Measurements from ENCODE around the gene RESP18.
A peak's percentile ranks its signal among the peaks of the same experiment; 100 is the strongest.

RESP18 gene

GRCh38 chr2:219284501-219285372 is 47.8 kb downstream of the RESP18 start:
- no peak for DNase-seq (ENCODE audit: low read depth)
- no peak overlapping the region for H3K4me3 ChIP-seq (ENCODE audit: low read length)
- TF ChIP-seq, protein P1, sequence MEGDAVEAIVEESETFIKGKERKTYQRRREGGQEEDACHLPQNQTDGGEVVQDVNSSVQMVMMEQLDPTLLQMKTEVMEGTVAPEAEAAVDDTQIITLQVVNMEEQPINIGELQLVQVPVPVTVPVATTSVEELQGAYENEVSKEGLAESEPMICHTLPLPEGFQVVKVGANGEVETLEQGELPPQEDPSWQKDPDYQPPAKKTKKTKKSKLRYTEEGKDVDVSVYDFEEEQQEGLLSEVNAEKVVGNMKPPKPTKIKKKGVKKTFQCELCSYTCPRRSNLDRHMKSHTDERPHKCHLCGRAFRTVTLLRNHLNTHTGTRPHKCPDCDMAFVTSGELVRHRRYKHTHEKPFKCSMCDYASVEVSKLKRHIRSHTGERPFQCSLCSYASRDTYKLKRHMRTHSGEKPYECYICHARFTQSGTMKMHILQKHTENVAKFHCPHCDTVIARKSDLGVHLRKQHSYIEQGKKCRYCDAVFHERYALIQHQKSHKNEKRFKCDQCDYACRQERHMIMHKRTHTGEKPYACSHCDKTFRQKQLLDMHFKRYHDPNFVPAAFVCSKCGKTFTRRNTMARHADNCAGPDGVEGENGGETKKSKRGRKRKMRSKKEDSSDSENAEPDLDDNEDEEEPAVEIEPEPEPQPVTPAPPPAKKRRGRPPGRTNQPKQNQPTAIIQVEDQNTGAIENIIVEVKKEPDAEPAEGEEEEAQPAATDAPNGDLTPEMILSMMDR (IDR thresholded peaks at IDR 0.05; ENCODE audit: insufficient read depth, low read depth, low read length, missing control alignments) = no peak

DNA sequence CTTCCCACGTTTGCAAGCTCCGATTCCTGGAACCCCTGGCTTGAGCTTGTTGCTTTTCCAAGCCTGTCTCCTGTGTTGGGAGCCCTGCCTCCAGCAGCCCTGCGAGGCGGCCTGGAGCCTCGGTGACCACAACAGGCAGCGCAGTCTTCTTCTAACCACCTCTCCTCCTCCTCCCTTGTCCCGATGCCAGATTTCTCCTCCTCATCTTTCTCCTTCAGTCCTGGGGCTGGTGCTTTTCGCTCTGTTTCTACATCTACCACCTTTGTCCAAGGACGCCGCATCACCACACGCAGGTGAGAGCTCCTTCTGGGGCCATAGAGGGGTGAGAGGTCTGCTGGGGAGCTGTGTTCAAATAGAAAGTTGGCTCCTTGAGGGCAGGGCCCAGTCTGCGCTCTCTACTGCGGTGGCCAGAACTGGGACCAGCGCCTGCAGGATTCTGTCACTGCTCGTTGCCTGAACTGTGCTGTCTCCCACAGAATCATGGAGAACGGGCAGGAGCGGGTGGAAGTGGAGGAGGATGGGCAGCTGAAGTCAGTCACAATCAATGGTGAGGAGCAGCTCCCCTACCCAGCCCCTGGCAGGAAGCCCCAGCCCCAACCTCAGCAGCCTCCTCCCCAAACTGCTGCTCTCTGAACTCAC is 49.5 kb downstream of the RESP18 start:
- no peak for DNase-seq (ENCODE audit: low read depth)
- H3K4me3 ChIP-seq (ENCODE audit: low read length) = no peak overlapping the region
- TF ChIP-seq, protein P1 (IDR thresholded peaks at IDR 0.05; ENCODE audit: insufficient read depth, low read depth, low read length, missing control alignments) = no peak

DNA sequence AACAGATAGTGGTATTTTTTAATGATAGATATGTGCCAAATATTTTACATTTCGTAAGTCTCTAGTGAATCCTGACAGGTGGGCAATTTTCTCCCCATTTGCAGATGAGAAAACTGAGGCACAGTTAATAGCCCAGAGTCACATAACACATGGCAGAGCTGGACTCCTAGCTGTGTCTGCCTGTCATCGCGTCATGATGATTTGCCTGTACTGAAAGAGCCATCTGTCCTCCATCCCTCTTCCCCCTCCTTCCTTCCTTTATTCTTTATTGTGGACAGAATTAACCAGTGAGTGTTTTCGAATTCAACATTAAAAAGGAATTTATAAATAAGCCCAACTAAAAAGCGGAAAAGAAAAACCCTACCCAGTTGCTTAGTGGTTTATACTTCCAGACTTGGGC is 50.2 kb downstream of the RESP18 start:
- TF ChIP-seq, protein P1 (IDR thresholded peaks at IDR 0.05; ENCODE audit: insufficient read depth, low read depth, low read length, missing control alignments) = no peak
- no peak for DNase-seq (ENCODE audit: low read depth)
- H3K4me3 ChIP-seq (ENCODE audit: low read length) = no peak overlapping the region

DNA sequence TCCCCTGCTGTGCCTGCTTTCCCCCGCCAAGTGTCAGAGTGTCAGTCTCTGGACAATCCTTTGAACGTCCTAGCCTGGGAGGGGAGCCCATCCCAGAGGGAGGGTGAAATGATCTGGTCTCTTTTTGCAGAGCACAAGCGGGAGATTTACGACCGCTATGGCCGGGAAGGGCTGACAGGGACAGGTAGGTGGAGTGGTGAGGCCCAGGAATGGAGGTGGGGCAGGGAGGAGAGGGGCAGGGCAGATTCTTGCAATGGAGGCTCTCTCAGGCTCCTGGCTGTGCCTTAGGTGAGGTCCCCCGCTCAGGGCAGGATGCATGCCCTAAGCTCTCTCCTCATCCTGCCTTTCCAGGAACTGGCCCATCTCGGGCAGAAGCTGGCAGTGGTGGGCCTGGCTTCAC is 51.0 kb downstream of the RESP18 start:
- TF ChIP-seq, protein P1 (IDR thresholded peaks at IDR 0.05; ENCODE audit: insufficient read depth, low read depth, low read length, missing control alignments) = no peak
- H3K4me3 ChIP-seq (ENCODE audit: low read length) = no peak overlapping the region
- DNase-seq (ENCODE audit: low read depth) = no peak

DNA sequence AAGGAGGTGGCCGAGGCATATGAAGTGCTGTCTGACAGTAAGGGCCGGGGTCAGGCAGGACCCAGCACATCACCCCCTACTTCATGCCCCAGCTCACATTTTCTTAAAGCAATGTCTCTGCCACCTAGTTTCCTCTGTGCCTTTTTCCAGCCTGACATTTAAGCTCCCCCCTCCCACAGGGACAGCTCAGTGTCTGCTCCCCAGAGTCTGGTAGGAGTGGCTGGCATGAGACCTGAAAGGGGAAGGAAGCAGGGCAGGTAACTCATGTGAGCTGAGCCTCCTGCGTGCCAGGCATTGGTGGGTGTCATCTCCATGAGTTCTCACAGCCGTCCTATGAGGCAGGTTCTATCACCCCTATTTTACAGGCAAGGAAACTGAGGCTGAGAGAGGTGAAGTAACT is 51.9 kb downstream of the RESP18 start:
- DNase-seq (ENCODE audit: low read depth) = no peak
- no peak overlapping the region for H3K4me3 ChIP-seq (ENCODE audit: low read length)

DNA sequence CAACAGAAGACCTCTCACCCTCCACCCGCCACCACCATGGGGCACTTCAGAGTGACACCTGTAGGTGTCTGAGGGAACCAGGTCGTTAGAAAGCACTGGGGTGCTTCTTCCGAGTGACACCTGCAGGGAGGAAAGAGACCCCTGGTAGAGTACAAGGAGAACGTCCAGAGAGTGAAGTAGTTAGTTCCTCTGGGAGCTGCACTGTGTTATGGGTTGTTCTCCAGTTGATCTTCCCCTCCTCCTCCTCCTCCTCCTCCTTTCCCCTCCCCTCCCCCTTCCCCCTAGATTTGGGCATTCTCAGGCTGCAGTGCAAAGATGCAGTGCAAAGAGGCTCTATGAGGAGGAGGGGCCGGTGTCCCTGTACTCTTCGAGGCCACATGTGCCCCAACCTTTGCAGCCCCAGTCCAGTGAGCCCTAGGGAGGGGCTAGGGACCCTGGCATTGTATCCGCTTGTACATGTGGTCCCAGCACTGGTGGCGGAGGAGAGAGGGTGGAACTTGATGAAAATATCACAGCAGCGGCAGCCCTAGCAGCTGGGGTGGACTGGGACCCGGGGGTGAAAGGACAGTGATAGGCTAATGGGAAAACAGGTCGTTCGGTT is 52.5 kb downstream of the RESP18 start:
- TF ChIP-seq, protein P1 (IDR thresholded peaks at IDR 0.05; ENCODE audit: insufficient read depth, low read depth, low read length, missing control alignments) = peak; percentile 4
- peak overlapping the region; percentile 68 for H3K4me3 ChIP-seq (ENCODE audit: low read length)
- DNase-seq (ENCODE audit: low read depth) = no peak

More for the DNA sequence above, 51.9 kb downstream of the RESP18 start:
- TF ChIP-seq, protein P1 (IDR thresholded peaks at IDR 0.05; ENCODE audit: insufficient read depth, low read depth, low read length, missing control alignments) = no peak
